HG03439 (cell line): Measurements from ENCODE around the gene SSRP1.
"Not testable (repeated sequence)": the region's sequence is repeated elsewhere in the genome, so short reads cannot be mapped to it uniquely, and the experiment has no call there.

Source experiments
- ATAC-seq: cut with Tn5 transposase; IDR thresholded peaks from one replicate; pipeline ENCODE4 v1.9.1; 2021; ENCODE audit warnings: mild to moderate bottlenecking, moderate library complexity; ENCODE audit not compliant: unreplicated experiment

Gene SSRP1

DNA sequence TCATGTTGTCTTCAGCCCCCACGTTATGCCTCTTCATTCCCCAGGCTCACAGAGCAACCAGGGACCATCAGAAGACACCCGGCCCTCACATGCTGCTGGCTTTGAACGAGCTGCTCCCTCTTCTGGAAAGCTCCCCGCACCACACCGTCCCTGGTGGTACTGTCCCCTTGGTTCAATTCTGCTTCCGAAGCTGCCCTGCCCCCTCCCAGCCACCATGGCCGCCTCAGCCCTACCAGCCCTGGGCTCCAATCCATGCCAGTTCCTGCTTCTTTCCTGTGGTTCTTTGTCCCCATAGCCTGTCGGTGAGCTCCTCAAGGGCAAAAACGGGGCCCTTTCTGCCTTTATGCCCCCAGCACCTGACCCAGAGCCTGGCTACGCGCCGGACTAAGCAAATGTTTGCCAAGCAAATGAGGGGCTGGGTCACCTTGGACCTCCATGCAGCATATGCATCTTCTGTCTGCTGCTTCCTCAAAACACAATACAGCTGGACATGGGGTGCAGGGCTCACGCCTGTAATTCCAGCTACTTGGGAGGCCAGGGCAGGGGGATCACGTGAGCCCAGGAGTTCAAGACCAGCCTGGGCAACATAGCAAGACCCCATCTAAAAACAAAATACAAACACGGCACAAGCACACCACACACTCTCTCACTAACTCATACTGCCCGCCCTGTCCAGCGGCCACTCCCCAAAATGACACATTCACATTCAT is 32.3 kb downstream of the SSRP1 start:
- ATAC-seq, result no peak

DNA sequence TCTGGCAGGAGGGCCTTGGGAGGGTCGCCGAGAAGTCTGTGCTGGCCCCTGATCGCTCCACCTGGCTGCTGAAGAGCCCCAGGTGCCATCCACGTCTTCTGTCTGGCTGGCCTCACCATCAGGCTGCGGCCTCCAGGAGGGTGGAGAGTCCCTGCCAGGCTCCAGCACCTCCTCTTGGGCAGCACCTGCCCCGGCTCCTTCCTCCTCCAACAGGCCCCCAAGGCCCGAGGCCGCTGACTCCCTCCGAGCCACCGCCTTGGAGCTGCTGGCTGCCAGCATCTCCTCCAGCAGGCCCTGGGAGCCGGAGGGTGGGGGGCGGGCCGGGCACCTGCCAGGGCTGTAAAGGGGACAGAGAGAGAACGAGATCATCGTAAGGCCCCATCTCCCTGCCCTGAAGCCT is 33.2 kb downstream of the SSRP1 start:
- no peak for ATAC-seq

DNA sequence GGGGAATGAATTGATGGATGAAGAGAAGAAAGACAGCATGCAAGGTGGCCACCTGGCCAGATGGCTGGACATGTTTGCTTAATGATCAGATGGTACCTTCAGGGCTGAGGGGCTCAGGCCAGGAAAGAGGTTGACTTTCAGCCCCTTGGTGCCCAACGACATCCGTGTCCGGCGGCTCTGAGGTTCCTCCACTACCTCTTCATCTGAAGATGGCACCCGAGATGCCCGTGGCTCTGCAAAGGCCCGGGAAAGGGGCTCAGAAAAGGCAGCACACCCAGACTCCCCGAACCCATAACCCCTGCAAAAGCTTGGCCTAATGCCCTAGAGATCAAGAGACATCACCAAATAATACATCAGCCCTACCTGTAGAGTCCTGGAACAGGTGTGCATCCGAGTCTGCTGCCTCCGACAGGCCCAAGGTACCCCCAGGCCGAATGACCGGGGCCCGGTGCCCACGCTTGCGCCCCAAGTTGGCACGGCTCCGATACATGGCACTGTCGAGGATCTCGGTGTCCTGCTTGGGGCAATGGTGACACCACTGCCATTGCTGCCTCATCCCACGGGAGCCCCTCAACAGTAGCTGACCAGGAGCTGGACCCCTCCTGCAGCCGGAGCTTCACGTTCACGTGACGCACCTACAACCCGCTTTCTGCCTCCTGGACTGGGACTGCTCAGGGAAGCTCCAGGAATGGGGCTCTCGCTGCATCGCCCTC is 33.8 kb downstream of the SSRP1 start:
- ATAC-seq, result no peak

DNA sequence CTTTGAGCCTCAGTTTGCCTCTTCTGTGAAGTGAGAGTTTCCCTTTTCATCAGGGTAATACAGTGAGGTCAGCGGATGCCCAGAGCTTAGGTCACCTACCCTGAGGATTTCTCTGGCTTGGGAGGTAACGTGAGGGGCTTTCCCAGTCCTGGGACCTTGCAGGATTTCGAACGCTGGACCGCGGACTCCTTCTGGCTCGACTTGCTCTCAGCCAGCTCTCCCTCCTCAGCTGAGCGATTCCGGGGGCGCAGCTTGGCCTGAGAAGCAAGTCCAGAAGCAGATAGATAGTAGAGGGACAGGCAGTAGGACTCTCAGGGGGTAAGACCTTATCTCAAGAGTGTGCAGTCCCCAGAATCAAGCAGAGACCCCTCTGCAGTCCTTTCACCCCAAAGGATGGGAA is 34.9 kb downstream of the SSRP1 start:
- no peak for ATAC-seq

DNA sequence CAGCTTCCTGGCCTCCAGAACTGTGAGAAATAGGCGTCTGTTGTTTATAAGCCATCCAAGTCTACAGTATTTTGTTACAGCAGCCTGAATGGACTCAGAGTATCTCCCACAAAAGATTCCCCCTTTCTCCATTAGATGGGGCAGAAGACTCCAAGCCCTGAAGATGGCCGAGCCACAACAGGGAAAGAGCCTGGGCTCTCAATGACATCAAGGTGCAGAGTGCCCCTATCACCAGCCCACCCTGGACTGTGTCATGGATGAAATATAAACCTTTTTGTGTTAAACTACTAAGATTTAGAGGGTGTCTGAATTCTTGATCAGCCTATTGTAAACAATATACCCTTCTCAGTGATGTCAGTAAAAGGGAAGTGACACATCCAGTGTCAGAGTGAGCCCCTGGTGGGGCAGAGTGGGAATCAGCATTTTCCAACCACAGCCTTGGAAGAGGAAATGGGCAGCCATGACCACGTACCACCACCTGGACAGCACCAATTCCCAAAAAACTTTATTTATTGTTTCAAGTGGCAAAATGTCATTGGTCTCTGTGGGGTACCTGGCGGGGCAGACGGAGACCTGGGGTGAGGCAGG is 36.4 kb downstream of the SSRP1 start:
- ATAC-seq, result no peak

DNA sequence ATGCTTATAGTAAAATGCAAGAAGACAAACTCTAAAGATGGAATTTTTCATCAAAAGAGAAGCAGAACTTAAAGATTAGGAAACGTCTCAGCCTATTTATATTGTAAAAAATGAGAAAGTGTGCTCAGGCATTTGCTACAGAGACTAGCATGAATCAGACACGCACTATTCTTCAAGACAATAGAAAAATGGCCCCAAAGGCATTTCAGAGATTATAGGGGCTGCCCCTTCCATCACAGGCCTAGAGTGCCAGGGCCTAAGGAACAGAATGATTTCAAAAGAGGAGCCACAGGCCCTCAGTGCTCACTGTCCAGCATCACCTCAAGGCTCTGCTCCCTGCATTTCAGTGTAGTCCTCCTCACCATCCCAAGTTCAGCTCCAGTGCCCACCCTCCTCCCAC is 38.5 kb downstream of the SSRP1 start:
- no peak for ATAC-seq

DNA sequence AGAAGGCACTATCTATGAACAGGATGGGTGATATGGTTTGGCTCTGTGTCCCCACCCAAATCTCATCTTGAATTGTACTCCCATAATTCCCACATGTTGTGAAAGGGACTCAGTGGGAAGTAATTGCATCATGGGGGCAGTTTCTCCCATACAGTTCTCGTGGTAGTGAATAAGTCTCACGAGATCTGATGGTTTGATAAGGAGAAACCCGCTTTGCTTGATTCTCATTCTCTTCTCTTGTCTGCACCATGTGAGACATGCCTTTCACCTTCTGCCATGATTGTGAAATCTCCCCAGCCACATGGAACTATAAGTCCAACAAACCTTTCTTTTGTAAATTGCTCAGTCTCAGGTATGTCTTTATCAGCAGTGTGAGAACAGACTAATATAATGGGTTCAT is 39.5 kb downstream of the SSRP1 start:
- ATAC-seq, result not testable (repeated sequence)

DNA sequence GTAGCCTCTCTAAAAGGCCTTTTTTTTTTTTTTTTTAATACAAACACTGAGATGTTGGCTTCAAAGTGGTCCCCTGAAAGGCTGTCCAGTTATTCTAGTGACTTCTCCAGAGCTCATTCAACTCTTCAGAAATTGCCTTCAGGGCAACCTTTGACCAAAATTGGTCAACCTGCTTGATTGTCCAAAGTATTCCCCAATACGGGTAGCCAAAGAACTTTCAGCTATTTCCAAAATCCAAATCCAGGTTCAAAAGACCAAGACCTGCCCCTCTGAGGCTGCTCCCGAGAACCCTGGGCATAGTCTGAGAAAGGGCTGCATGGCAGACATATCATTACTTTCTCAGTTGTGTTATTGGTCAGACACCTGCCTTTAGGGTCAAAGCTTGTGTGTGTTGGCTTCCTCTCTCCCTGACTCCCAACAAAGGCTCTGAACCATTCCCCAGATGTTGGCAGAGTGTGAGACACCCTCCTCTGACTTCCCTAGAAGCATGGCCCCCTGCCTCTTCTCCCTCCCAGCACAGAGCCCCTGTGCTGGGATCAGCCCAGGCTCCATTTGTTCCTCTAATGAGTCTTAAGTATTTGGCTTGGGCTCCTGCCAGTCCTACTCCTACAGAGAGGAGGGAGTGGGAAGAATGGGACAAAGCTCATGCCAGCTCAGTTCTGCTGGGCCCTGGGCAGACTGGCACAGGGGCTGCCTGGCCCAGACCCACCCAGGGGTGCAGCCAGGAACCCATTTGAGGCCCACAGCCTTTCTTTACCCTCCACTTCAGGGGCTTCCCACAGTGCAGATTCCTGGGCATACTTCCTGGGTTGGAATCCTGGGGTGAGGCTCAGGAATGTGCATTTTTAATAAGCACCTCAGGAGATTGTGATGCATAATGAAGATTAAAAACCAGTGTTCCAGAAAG is 41.2 kb downstream of the SSRP1 start:
- no peak for ATAC-seq

DNA sequence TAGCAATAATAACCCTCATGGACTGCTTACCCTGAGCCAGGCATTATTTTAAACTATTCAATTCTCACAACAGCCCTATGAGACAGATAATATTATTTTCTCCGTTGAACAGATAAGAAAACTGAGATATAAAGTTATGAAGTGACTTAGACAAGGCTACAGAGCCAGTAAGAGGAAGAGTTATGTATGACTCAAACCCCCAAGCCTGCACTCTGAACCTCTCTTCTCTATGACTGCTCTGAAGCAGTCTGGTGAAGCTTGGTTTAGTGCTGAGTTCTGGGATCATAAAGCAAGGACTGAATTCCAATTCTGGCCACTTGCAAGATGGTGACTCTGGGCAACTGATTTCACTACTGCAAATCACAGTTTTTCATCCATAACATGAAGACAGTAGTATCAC is 45.4 kb downstream of the SSRP1 start:
- no peak for ATAC-seq

DNA sequence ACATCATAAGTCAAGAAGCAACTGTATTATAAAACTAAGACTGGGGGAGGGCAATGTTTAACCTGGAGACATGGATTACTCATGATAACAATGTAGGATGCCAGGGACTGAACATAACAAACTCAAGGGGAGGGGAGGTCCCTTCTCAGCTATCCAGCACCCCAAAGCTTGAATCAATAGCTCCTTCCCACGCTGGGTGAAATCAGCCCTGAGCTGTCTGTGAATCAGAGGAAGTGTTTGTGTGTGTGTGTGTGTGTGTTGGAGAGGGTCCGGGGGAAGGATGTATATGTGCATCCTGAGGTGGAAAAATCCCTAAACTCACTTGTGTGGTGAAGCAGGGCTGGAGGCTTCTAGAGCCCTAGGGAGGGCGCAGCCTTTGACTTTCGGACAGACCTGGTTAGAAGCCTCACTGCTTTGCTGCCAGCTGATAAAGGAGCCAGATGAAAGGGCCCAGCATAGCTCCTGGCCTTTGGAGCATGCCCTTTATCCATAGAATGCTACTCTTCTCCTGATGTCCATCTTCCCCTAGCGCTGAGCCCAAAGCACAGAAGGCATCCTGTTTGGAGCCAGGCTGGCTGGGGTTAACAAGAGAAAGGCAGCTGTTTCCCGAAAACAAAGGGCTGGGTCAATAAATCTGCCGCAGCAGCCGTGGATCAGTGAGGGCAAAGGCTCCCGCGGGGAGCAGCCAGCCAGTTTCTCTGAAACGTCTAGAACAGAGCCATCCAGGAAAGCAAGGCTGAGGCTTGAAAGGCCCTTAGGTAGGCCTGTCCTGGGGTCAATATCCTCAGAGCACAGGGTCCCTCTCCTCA is 46.7 kb downstream of the SSRP1 start:
- no peak for ATAC-seq

DNA sequence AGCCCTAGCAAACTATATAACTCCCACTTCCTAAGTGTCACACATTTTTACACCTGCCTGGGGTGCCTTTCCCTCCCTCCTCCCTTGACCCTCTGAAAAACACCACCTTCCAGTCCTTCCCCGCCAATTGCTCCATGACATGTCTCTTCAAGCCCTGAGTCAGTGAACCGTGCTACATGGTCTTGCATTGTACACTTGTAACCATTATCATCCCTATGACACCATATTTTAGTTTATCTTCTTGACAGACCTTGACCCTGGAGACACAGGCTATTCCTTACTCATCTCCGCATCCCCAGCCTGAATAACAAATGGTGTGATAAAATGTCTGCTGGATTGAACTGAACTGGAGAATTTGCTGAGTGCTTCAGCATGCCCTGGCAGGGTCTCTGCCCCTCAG is 47.8 kb downstream of the SSRP1 start:
- no peak for ATAC-seq

DNA sequence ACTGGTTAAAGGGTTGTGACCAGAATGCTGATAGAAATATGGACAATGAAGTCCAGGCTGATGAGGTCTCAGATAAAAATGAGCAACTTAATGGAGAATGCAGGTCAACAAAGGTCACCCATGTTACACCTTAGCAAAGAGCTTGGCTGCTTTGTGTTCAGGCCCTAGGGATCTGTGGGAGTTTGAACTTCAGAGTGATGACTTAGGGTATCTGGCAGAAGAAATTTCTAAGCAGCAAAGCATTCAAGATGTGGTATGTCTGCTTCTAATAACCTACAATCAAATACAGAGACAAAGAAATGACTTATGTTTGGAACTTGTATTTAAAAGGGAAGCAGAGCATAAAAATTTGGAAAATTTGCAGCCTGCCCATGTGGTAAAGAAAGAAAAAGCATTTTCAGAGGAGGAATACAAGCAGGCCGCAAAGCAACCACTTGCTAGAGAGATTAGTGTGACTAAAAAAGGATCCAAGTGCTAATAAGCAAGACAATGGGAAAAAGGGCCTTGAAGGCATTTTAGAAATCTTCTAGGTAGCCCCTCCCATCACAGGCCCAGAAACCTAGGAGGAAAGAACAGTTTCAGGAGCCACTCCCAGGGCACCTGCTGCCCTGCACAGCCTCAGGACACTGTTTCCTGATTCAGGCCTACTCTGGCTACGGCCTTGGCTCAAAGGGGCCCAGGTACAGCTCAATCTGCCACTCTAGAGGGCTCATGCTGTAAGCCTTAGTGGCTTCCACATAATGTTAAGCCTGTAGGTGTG is 52.3 kb downstream of the SSRP1 start:
- no peak for ATAC-seq

DNA sequence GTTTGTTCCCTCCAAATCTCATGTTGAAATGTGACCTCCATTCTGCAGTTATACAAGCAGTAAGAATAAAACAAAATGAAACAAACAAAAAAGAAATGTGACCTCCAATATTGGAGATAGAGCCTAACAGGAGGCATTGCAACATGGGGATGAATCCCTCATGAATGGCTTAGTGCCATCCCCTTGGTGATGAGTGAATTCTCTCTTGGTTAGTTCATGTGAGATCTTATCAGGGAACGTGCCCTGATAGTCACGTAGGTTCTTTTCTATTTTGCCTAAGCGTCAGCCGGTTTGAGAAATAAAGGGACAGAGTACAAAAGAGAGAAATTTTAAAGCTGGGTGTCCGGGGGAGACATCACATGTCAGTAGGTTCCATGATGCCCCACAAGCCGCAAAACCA is 54.1 kb downstream of the SSRP1 start:
- not testable (repeated sequence) for ATAC-seq

DNA sequence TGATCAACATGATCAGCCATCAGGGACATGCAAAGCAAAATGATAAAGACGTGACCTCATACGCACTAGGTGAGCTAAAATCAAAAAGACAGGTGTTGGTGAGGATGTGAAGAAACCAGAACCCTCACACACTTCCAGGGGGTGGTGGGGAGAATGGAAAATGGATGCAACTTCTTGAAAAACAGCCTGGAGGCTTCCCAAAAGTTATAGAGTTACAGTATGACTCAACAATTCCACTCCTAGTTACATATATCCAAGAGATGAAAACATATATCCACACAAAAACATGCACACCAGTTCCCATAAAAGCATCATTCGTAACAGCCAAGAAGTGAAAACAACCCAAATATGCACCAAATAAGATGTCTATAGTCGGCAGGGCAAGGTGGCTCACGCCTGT is 56.6 kb downstream of the SSRP1 start:
- no peak for ATAC-seq

DNA sequence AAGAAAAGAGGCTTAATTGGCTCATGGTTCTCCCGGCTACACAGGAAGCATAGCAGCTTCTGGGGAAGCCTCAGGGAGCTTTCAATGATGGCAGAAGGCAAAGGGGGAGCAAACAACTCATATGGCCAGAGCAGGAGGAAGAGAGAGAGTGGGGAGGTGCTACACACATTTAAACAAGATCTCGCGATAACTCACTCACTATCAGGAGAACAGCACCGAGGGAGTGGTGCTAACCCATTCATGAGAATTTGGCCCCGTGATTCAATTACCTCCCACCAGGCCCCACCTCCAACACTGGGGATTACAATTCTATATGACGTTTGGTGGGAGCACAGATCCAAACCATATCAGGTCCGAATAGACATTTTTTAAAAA is 57.0 kb downstream of the SSRP1 start:
- no peak for ATAC-seq

DNA sequence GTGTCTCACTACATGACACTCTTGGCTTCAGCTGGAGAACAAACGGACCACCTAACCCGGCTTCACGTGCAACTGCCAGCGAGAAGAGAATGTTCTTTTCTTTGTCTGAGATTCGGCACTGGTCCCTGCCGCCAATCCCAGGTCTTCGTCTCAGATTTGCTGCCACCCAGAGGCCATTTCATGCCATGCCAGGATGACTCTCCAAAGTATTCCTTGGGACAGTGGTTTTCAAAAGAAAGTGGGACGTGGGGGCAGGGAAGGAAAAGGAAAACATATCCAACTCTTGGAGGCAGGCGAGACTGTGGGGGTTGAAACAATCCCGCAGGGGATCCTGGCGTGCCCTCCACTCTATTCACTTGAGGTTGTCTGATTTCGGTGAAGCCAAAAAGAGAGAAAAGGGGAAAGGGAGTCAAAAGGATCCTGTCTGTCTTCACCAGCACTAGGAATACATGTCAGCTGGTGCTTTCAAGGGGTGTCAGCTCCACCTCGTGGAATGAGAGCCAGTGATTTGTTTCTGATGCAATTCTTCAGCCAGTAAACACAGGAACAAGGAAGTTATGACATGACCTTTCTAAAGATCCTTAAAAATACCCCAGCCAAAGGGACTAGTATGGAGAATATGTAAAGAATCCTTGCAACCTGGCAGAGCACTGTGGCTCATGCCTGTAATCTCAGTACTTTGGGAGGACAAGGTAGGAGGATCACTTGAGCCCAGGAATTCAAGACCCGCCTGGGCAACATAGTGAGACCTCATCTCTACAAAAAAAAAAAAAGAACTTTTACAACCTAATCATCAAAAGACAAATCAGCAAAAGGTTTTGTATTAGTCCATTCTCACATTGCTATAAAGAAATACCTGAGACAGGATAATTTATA is 57.6 kb downstream of the SSRP1 start:
- ATAC-seq, result peak; percentile 74

DNA sequence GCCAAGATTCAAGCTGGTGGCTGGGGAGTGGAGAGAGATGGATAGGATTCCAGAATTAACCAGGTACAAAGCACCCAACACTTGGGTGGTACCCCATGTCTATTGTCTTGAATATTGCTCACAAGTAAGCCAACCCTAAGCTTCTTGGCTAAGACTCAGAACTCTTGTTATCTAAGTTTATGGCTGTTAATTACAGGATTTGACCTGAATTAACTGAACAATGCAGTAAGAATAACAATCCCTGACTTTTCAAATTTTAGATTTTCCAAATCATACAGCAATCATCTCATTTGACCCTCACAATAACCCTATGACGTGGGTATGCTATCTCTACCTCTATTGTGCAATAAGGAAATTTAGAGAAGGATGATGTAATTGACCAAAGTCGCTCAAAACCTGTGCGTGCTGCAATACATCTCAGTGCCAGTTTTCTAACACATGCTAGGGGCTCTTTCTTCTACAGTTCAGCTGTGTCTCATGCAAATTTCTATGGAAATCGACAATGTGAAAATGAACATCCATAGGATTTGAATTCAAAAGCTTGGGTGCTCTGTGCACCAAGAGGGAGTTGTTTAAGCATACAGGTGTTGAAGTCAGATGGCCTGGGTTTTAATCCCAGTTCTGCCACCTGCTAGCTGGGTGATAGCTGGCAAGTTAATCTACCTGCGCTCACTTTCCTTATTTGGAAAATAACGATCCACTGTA is 58.6 kb downstream of the SSRP1 start:
- no peak for ATAC-seq
